NCI-H1417 (cell line): ENCODE results near the gene TBCC.

ENCODE experiments used
- DNase-seq, 3 experiments: peaks; one replicate each; lab custom pipeline; 2025; lab: John Stamatoyannopoulos, UW

TBCC gene

DNA sequence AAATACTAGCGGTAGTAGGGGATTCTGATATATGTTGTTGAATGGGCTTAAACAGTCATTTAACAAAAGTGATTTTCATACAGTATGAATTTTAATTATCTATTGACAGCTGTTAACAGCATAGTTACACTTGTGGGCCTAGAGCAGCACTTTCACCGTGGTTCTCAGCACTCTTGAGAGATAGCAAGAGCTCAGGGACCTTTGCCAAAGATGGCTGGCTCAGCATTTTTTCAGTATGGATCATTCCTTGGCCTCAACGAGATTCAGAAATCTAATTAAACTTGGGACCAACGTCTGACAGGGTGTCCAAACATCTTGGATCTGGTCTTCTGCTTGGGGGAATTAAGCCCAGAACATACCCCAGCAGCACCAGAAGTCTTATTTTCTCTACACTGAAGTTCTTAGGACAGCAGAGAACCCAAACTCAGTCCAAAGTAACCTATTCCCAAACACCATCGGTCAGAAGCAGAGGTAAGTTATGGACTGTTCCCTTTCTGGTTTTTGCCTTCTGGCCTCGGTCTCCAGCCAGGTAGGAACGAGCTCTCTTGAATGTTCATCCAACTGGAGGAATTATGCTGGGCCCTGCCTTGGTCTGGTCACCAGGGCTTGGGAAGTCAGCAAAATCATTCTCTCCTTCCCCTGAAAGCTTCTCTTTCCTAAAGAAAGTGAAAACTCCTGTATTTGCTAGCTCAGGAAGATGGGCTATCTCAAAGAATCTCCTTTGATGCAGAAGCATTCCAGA is 49.2 kb downstream of the TBCC start:
- DNase-seq, result no peak

GRCh38 chr6:42694586-42694985 is 51.3 kb downstream of the TBCC start:
- no peak for DNase-seq
